ENCODE data around the gene SRBD1. TPM values are rescaled to one million over a fixed set of nuclear protein-coding genes. Genes with fewer than 3 reads are reported as not detected.

Gene SRBD1
- polyA plus RNA-seq, 1 experiment, result 2.7 TPM

- Histone ChIP-seq H3K4me3 (ENCODE audit: low read depth, low read length) (no peak overlapping the region), H3K36me3 (ENCODE audit: control insufficient read depth, insufficient read depth, low read length) (no peaks in the 10 kb centered on the region), H3K27me3 (ENCODE audit: control insufficient read depth, insufficient read depth, low read length) (no peaks in the 10 kb centered on the region)
- no peak for DNase-seq (ENCODE audit: low read depth)
- POLR2A ChIA-PET, result no interaction called here
- TF ChIP-seq CTCF (IDR thresholded peaks at IDR 0.05; ENCODE audit: insufficient read depth, low read depth, low read length), result no peak
- CTCF ChIA-PET, result no interaction called here
These were observed 222.4 kb downstream of the SRBD1 start for GRCh38 chr2:45388541-45389100.

DNA sequence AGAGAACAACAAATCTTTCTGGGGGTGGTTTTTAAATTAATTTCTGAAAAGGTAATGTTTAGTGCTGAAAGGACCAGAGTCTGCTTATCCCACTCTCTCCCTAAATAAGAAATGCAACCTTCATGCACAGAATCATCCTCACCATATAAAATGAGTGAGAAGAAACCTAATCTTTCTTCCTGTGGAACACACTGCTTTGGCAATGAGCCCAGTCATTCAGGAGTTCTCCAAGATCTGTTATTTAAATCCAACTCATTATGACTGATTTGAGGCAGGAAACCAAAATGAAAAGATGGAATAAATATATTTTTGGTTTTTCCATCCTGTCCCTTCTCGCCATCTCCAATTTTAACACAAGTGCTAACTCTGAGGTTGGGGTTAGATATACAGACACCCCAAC is 228.3 kb downstream of the SRBD1 start:
- Histone ChIP-seq H3K36me3 (ENCODE audit: control insufficient read depth, insufficient read depth, low read length) (no peaks in the 10 kb centered on the region), H3K4me3 (ENCODE audit: low read depth, low read length) (no peak overlapping the region), H3K27me3 (ENCODE audit: control insufficient read depth, insufficient read depth, low read length) (no peaks in the 10 kb centered on the region)
- TF ChIP-seq CTCF (IDR thresholded peaks at IDR 0.05; ENCODE audit: insufficient read depth, low read depth, low read length), result no peak
- ChIA-PET POLR2A (no interaction called here), CTCF (no interaction called here)
- DNase-seq (ENCODE audit: low read depth), result no peak

DNA sequence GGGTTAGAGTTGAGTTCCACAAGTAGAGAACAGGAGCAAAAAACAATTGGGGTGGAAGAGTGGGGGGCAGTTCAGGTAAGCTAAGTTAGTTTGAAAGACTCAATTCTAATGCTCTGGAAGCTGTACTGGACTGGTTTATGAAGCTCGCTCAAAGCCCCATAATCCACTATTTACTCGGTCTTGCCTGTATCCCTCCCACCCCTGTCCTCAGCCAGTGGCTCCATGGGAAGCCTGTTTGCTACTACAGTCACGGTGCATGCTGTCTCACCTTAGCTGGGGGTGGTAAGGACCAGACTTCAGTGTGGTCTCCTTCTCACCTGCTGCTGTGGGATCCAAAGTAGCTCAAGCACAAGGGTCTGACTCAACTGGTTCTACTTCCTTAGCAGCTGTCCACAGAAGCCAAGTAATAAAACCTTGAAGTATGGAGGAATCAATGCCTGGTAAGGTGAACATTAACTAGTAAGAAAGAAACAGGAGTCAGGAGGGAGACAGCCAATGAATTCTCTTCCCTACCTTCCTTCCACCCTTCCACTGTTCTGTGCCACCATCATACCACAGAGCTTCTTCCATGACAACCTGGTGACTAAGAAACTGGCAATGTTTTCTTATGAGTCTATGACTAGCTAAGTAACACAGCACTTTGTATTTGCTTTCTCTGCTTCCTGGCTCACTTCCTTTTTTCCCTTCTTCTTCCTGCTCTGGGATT is 230.8 kb downstream of the SRBD1 start:
- Histone ChIP-seq H3K27me3 (ENCODE audit: control insufficient read depth, insufficient read depth, low read length) (no peaks in the 10 kb centered on the region), H3K4me3 (ENCODE audit: low read depth, low read length) (no peak overlapping the region), H3K36me3 (ENCODE audit: control insufficient read depth, insufficient read depth, low read length) (no peaks in the 10 kb centered on the region)
- POLR2A ChIA-PET, result no interaction called here
- DNase-seq (ENCODE audit: low read depth), result no peak
- TF ChIP-seq CTCF (IDR thresholded peaks at IDR 0.05; ENCODE audit: insufficient read depth, low read depth, low read length), result no peak
- CTCF ChIA-PET, result no interaction called here

GRCh38 chr2:45379399-45380087 is 231.5 kb downstream of the SRBD1 start:
- H3K36me3 ChIP-seq (ENCODE audit: control insufficient read depth, insufficient read depth, low read length), result no peaks in the 10 kb centered on the region
- no peak for TF ChIP-seq CTCF (IDR thresholded peaks at IDR 0.05; ENCODE audit: insufficient read depth, low read depth, low read length)
- no peaks in the 10 kb centered on the region for H3K27me3 ChIP-seq (ENCODE audit: control insufficient read depth, insufficient read depth, low read length)
- no peak for DNase-seq (ENCODE audit: low read depth)
- POLR2A ChIA-PET, result no interaction called here
- CTCF ChIA-PET, result no interaction called here
- H3K4me3 ChIP-seq (ENCODE audit: low read depth, low read length), result no peak overlapping the region

GRCh38 chr2:45373534-45373933 is 237.5 kb downstream of the SRBD1 start:
- Histone ChIP-seq H3K36me3 (ENCODE audit: control insufficient read depth, insufficient read depth, low read length) (no peaks in the 10 kb centered on the region), H3K27me3 (ENCODE audit: control insufficient read depth, insufficient read depth, low read length) (no peaks in the 10 kb centered on the region), H3K4me3 (ENCODE audit: low read depth, low read length) (no peak overlapping the region)
- no peak for DNase-seq (ENCODE audit: low read depth)
- POLR2A ChIA-PET, result no interaction called here
- no peak for TF ChIP-seq CTCF (IDR thresholded peaks at IDR 0.05; ENCODE audit: insufficient read depth, low read depth, low read length)
- CTCF ChIA-PET, result no interaction called here

Data from BJ (cell line).